GM21360 (cell line): ENCODE results near the gene LRCH1.

Experiments
- ATAC-seq: cut with Tn5 transposase; IDR thresholded peaks from one replicate; pipeline ENCODE4 v1.9.1; 2021; ENCODE audit warnings: mild to moderate bottlenecking, moderate library complexity; ENCODE audit not compliant: unreplicated experiment

LRCH1 gene

GRCh38 chr13:46612267-46612666 is 59.3 kb downstream of the LRCH1 start:
- no peak for ATAC-seq

GRCh38 chr13:46613409-46614049 is 60.6 kb downstream of the LRCH1 start:
- ATAC-seq: no peak

GRCh38 chr13:46614582-46614981 is 61.6 kb downstream of the LRCH1 start:
- no peak for ATAC-seq

- ATAC-seq: no peak
Observed at GRCh38 chr13:46615888-46616531, 63.0 kb downstream of the LRCH1 start.

GRCh38 chr13:46617229-46617721 is 64.3 kb downstream of the LRCH1 start:
- ATAC-seq: no peak

GRCh38 chr13:46617885-46618284 is 64.9 kb downstream of the LRCH1 start:
- no peak for ATAC-seq

- ATAC-seq: no peak
Observed at GRCh38 chr13:46618694-46619254, 65.8 kb downstream of the LRCH1 start.

GRCh38 chr13:46620029-46620428 is 67.1 kb downstream of the LRCH1 start:
- no peak for ATAC-seq

GRCh38 chr13:46620471-46620870 is 67.5 kb downstream of the LRCH1 start:
- ATAC-seq: no peak

GRCh38 chr13:46621133-46621532 is 68.2 kb downstream of the LRCH1 start:
- no peak for ATAC-seq

GRCh38 chr13:46621792-46622629 is 69.0 kb downstream of the LRCH1 start:
- ATAC-seq: no peak

- no peak for ATAC-seq
Observed at GRCh38 chr13:46622630-46623256, 69.8 kb downstream of the LRCH1 start.

GRCh38 chr13:46624353-46624752 is 71.4 kb downstream of the LRCH1 start:
- ATAC-seq: no peak

GRCh38 chr13:46624821-46625220 is 71.9 kb downstream of the LRCH1 start:
- no peak for ATAC-seq

- ATAC-seq: no peak
Observed at GRCh38 chr13:46627462-46627861, 74.5 kb downstream of the LRCH1 start.

- no peak for ATAC-seq
Observed at GRCh38 chr13:46628622-46629365, 75.8 kb downstream of the LRCH1 start.

GRCh38 chr13:46629811-46630413 is 76.9 kb downstream of the LRCH1 start:
- ATAC-seq: no peak

GRCh38 chr13:46630431-46631178 is 77.6 kb downstream of the LRCH1 start:
- ATAC-seq: no peak

- no peak for ATAC-seq
Observed at GRCh38 chr13:46631179-46631542, 78.2 kb downstream of the LRCH1 start.
